ENCODE data around the gene TRABD. TPM values are rescaled to one million over a fixed set of nuclear protein-coding genes. Genes with fewer than 3 reads are reported as not detected.
"Not testable (repeated sequence)": the region's sequence is repeated elsewhere in the genome, so short reads cannot be mapped to it uniquely, and the experiment has no call there.

The TRABD gene, protein sequence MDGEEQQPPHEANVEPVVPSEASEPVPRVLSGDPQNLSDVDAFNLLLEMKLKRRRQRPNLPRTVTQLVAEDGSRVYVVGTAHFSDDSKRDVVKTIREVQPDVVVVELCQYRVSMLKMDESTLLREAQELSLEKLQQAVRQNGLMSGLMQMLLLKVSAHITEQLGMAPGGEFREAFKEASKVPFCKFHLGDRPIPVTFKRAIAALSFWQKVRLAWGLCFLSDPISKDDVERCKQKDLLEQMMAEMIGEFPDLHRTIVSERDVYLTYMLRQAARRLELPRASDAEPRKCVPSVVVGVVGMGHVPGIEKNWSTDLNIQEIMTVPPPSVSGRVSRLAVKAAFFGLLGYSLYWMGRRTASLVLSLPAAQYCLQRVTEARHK
- total RNA-seq, result 10 to 100 TPM; 77.8 to 79.4 TPM

GRCh38 chr22:50185375-50186087, at the start of gene TRABD:
TRABD (plus strand) TSS chr22:50185913; CDS start chr22:50193061, 7,148 bp downstream.
- no peaks in the 10 kb centered on the region for H3K9me3 Mint-ChIP-seq
- peak; percentile 93 for DNase-seq
- peaks cover 28% of the 10 kb centered on the region for H3K4me1 Mint-ChIP-seq
- H3K4me3 Mint-ChIP-seq, result peak within 1 kb of the TSS; percentile 94
- H3K27me3 Mint-ChIP-seq, result no peaks in the 10 kb centered on the region
- peaks cover 7% of the 10 kb centered on the region for H3K36me3 Mint-ChIP-seq
- peak within 1 kb of the TSS; percentile 86 for H3K27ac Mint-ChIP-seq

GRCh38 chr22:50136581-50137015, 49.1 kb upstream of the TRABD start:
- Mint-ChIP-seq H3K27me3 (peaks cover 18% of the 10 kb centered on the region), H3K9me3 (no peaks in the 10 kb centered on the region), H3K36me3 (no peaks in the 10 kb centered on the region), H3K4me1 (no peaks in the 10 kb centered on the region), H3K27ac (no peak overlapping the region), H3K4me3 (no peak overlapping the region)
- no peak for DNase-seq

GRCh38 chr22:50137277-50137676, 48.4 kb upstream of the TRABD start:
- H3K36me3 Mint-ChIP-seq, H3K9me3 Mint-ChIP-seq, DNase-seq, H3K4me3 Mint-ChIP-seq, H3K27ac Mint-ChIP-seq, H3K4me1 Mint-ChIP-seq: not testable (repeated sequence)
- peaks cover 18% of the 10 kb centered on the region for H3K27me3 Mint-ChIP-seq

- H3K36me3 Mint-ChIP-seq, result no peaks in the 10 kb centered on the region
- H3K4me1 Mint-ChIP-seq, result no peaks in the 10 kb centered on the region
- H3K27me3 Mint-ChIP-seq, result peaks cover 18% of the 10 kb centered on the region
Observed at GRCh38 chr22:50138041-50138440, 47.7 kb upstream of the TRABD start.

GRCh38 chr22:50138988-50139387, 46.7 kb upstream of the TRABD start:
- Mint-ChIP-seq H3K27me3 (peaks cover 18% of the 10 kb centered on the region), H3K4me1 (no peaks in the 10 kb centered on the region)
- DNase-seq, result no peak

More at GRCh38 chr22:50138041-50138440, 47.7 kb upstream of the TRABD start:
- Mint-ChIP-seq H3K9me3 (no peaks in the 10 kb centered on the region), H3K4me3 (no peak overlapping the region), H3K27ac (no peak overlapping the region)
- no peak for DNase-seq

GRCh38 chr22:50139843-50140415, 45.8 kb upstream of the TRABD start:
- no peak for DNase-seq
- Mint-ChIP-seq H3K27me3 (peaks cover 18% of the 10 kb centered on the region), H3K4me3 (no peak overlapping the region), H3K9me3 (no peaks in the 10 kb centered on the region), H3K36me3 (no peaks in the 10 kb centered on the region), H3K27ac (no peak overlapping the region), H3K4me1 (no peaks in the 10 kb centered on the region)

More at GRCh38 chr22:50138988-50139387, 46.7 kb upstream of the TRABD start:
- Mint-ChIP-seq H3K36me3 (no peaks in the 10 kb centered on the region), H3K9me3 (no peaks in the 10 kb centered on the region), H3K4me3 (no peak overlapping the region), H3K27ac (no peak overlapping the region)

- Mint-ChIP-seq H3K36me3 (no peaks in the 10 kb centered on the region), H3K9me3 (no peaks in the 10 kb centered on the region), H3K4me3 (no peak overlapping the region), H3K4me1 (no peaks in the 10 kb centered on the region), H3K27ac (no peak overlapping the region), H3K27me3 (peaks cover 18% of the 10 kb centered on the region)
- DNase-seq, result no peak
Observed at GRCh38 chr22:50140615-50141014, 45.1 kb upstream of the TRABD start.

DNA sequence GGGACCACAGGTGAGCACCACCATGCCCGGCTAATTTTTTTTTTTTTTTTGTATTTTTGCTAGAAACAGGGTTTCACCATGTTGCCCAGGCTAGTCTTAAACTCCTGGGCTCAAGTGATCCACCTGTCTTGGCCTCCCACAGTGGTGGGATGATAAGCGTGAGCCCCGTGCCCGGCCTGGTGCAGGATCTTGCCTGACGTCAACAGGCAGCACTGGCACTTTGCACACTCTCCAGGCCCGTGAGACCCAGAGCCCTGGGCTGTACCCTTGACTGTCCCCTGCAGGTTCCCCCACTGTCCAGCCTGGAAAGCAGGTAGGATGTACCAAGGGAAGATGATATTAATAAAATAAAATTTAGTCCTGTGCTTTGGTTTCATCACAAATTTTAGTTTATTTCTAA, 44.3 kb upstream of the TRABD start:
- Mint-ChIP-seq H3K27ac (no peak overlapping the region), H3K36me3 (no peaks in the 10 kb centered on the region), H3K4me1 (no peaks in the 10 kb centered on the region), H3K27me3 (peaks cover 15% of the 10 kb centered on the region), H3K4me3 (no peak overlapping the region), H3K9me3 (no peaks in the 10 kb centered on the region)
- DNase-seq, result no peak

GRCh38 chr22:50141891-50142363, 43.8 kb upstream of the TRABD start:
- no peaks in the 10 kb centered on the region for H3K36me3 Mint-ChIP-seq
- H3K4me3 Mint-ChIP-seq, result no peak overlapping the region
- peaks cover 12% of the 10 kb centered on the region for H3K27me3 Mint-ChIP-seq
- no peak overlapping the region for H3K27ac Mint-ChIP-seq
- no peak for DNase-seq
- no peaks in the 10 kb centered on the region for H3K4me1 Mint-ChIP-seq
- no peaks in the 10 kb centered on the region for H3K9me3 Mint-ChIP-seq

GRCh38 chr22:50143096-50143495, 42.6 kb upstream of the TRABD start:
- no peaks in the 10 kb centered on the region for H3K36me3 Mint-ChIP-seq

GRCh38 chr22:50144005-50144614, 41.6 kb upstream of the TRABD start:
- Mint-ChIP-seq H3K27me3 (peaks cover 8% of the 10 kb centered on the region), H3K9me3 (no peaks in the 10 kb centered on the region), H3K27ac (no peak overlapping the region), H3K4me1 (peaks cover 2% of the 10 kb centered on the region), H3K36me3 (no peaks in the 10 kb centered on the region), H3K4me3 (no peak overlapping the region)
- no peak for DNase-seq

More at GRCh38 chr22:50143096-50143495, 42.6 kb upstream of the TRABD start:
- Mint-ChIP-seq H3K27ac (no peak overlapping the region), H3K9me3 (no peaks in the 10 kb centered on the region), H3K4me3 (no peak overlapping the region), H3K4me1 (no peaks in the 10 kb centered on the region), H3K27me3 (peaks cover 12% of the 10 kb centered on the region)
- no peak for DNase-seq

DNA sequence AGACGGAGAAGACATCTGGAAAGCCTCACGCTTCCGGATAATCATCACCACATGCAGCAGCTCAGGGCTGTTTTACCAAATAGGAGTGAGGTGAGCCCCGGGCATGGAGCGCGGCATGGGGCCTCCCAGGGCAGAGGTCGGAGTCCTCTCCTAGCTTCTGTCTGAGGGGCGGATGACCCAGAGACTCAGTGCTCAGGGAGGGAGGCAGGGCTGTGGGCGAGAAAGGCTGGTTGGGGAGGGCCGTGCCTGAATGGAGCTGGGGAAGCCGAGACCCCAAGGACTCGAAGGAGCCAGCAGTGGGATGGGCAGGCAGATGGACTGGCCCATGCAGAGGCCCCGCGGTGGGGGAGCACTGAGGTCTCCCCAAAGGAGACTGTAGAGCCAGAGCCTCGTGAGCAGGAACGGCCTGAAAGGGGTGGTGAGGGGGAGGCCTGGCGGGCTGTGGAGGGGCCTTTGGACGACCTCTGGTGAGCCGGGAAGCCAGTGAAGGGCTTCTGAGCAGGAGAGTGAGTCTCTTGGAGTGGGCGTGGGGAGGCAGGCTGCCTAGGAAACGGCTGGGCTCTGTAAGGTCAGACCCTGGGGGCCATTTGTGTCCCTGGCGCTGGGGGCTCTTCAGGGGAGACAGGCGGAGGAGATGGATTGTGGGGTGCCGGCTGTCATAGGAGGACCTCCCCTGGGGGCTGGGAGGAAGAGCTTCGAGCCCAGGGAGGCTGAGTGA, 39.8 kb upstream of the TRABD start:
- no peak for DNase-seq
- H3K4me3 Mint-ChIP-seq, result no peak overlapping the region
- no peaks in the 10 kb centered on the region for H3K36me3 Mint-ChIP-seq
- no peak overlapping the region for H3K27ac Mint-ChIP-seq
- H3K4me1 Mint-ChIP-seq, result peaks cover 5% of the 10 kb centered on the region
- no peaks in the 10 kb centered on the region for H3K9me3 Mint-ChIP-seq
- no peaks in the 10 kb centered on the region for H3K27me3 Mint-ChIP-seq

GRCh38 chr22:50146439-50147238, 39.1 kb upstream of the TRABD start:
- Mint-ChIP-seq H3K27ac (no peak overlapping the region), H3K4me3 (no peak overlapping the region), H3K4me1 (peaks cover 5% of the 10 kb centered on the region), H3K36me3 (no peaks in the 10 kb centered on the region), H3K9me3 (no peaks in the 10 kb centered on the region), H3K27me3 (no peaks in the 10 kb centered on the region)
- DNase-seq, result no peak

Data from activated naive CD8-positive, alpha-beta T cell treated with anti-CD3 and anti-CD28 coated beads for 36 hours (primary cell).